GM12891 (cell line): Measurements from ENCODE around the gene ARHGAP45.

Experiments used
- POLR2A ChIP-seq: IDR thresholded peaks from 2 replicates; pipeline ENCODE4 v1.6.1; 2011; ENCODE audit warnings: low read depth, low read length, control low read depth
- POLR2AphosphoS5 ChIP-seq: IDR thresholded peaks from 2 replicates; pipeline ENCODE4 v1.6.1; 2011; ENCODE audit warnings: low read depth, low read length, control low read depth

- TF ChIP-seq POLR2A (peak; percentile 37; the same call in 1 of the 2 replicates), POLR2AphosphoS5 (0 out of 2 replicates have a peak, but pooled peaks have one; percentile 24)
Measured at GRCh38 chr19:1131718-1132551, 65.0 kb downstream of the ARHGAP45 start.
